HCT116 (cell line): ENCODE results near the gene CAMTA2. TPM values are rescaled to one million over a fixed set of nuclear protein-coding genes. Genes with fewer than 3 reads are reported as not detected.
A peak's percentile ranks its signal among the peaks of the same experiment; 100 is the strongest.

Source experiments
- ATAC-seq: fragments of 200-7000 bp; cut with Tn5 transposase; 2 replicates; pipeline ENCODE4 v1.9.1; 2020; ENCODE audit warnings: mild to moderate bottlenecking, moderate library complexity
- BruUV-seq: library from RNA; stranded (reverse); fragments of 400-500 nt; replicated peaks from 2 replicates; lab custom pipeline; 2021; lab: Mats Ljungman, UMichigan
- CTCF ChIA-PET: fragments of 300-600 bp; sonication (Branson Sonifier 250); formaldehyde crosslinking; loops from one replicate; lab custom pipeline; 2021; ENCODE audit warnings: antibody characterized with exemption; lab: Charles Lee
- POLR2A ChIA-PET: fragments of 300-600, 350-600 bp; sonication (Branson Sonifier 250); formaldehyde crosslinking; loops from one replicate; lab custom pipeline; 2021; ENCODE audit warnings: antibody characterized with exemption; lab: Charles Lee
- RAD21 ChIA-PET, 2 experiments: fragments of 300-600 bp; sonication (Branson Sonifier 250); formaldehyde crosslinking; loops; one replicate each; lab custom pipeline; 2023; ENCODE audit warnings: low total read pairs in 2 of 2; ENCODE audit not compliant: uncharacterized antibody in 2 of 2, unreplicated experiment in 2 of 2, low non-redundant PET in 1 of 2; lab: Charles Lee
- DNase-seq: peaks from one replicate; pipeline ENCODE4 v3.0.0-alpha.2; 2010; ENCODE audit warnings: low read depth, low spot score
- H2AFZ ChIP-seq: fragments of 200-600 bp; shearing (Covaris generic), sonication (generic); 2 replicates; pipeline ENCODE4 v1.6.1; 2017; ENCODE audit warnings: low read depth, mixed run types, mixed read lengths, antibody characterized with exemption, low read length; ENCODE audit not compliant: poor library complexity, severe bottlenecking
- H3K27ac ChIP-seq: 2 replicates; pipeline ENCODE4 v1.5.1; 2012; ENCODE audit warnings: low read depth, low read length
- H3K27me3 ChIP-seq: fragments of 200-600 bp; sonication (generic); 2 replicates; pipeline ENCODE4 v1.6.1; 2016; ENCODE audit warnings: mixed run types, low read length, mixed read lengths; ENCODE audit not compliant: insufficient read depth
- H3K36me3 ChIP-seq, 2 experiments: fragments of 200-500 bp in 1 of 2; fragments of 200-600 bp in 1 of 2; sonication (Bioruptor generic) in 1 of 2; sonication (generic) in 1 of 2; 2 replicates each; pipeline versions ENCODE4 v1.5.1 to v1.6.1; 2014 to 2016; ENCODE audit warnings: low read length in 2 of 2, inconsistent platforms in 1 of 2, mixed read lengths in 1 of 2, mixed run types in 1 of 2; ENCODE audit not compliant: insufficient read depth in 2 of 2, control insufficient read depth in 1 of 2
- H3K4me1 ChIP-seq, 2 experiments: fragments of 200-600 bp in 1 of 2; sonication (generic) in 1 of 2; 2 replicates each; pipeline versions ENCODE4 v1.5.1 to v1.6.1; 2012 to 2017; ENCODE audit warnings: low read length in 2 of 2, inconsistent platforms in 1 of 2, mild to moderate bottlenecking in 1 of 2, mixed read lengths in 1 of 2, mixed run types in 1 of 2, moderate library complexity in 1 of 2; ENCODE audit not compliant: insufficient read depth in 2 of 2, control insufficient read depth in 1 of 2
- H3K4me2 ChIP-seq: fragments of 200-600 bp; sonication (generic); 2 replicates; pipeline ENCODE4 v1.6.1; 2017; ENCODE audit warnings: mixed run types, low read length, mixed read lengths
- H3K4me3 ChIP-seq, 2 experiments: fragments of 200-600 bp in 1 of 2; sonication (generic) in 1 of 2; replicated peaks in 1 of 2; 2 replicates each; pipeline ENCODE4 v1.5.1; 2011 to 2016; ENCODE audit warnings: low read length in 2 of 2, control low read depth in 1 of 2, low read depth in 1 of 2, mild to moderate bottlenecking in 1 of 2, mixed read lengths in 1 of 2, mixed run types in 1 of 2
- H3K79me2 ChIP-seq: fragments of 200-600 bp; sonication (generic); 2 replicates; pipeline ENCODE4 v1.6.1; 2017; ENCODE audit warnings: mild to moderate bottlenecking, mixed run types, low read length, moderate library complexity, mixed read lengths; ENCODE audit not compliant: insufficient read depth
- H3K9ac ChIP-seq: fragments of 200-600 bp; sonication (generic); 2 replicates; pipeline ENCODE4 v1.6.1; 2016; ENCODE audit warnings: low read length, mixed read lengths
- H3K9me2 ChIP-seq: fragments of 200-600 bp; sonication (generic), shearing (Covaris generic); 2 replicates; pipeline ENCODE4 v1.6.1; 2017; ENCODE audit warnings: mixed run types, mild to moderate bottlenecking, moderate library complexity; ENCODE audit not compliant: insufficient read depth
- H3K9me3 ChIP-seq, 2 experiments: fragments of 200-500 bp in 1 of 2; fragments of 200-600 bp in 1 of 2; sonication (Bioruptor generic) in 1 of 2; sonication (generic) in 1 of 2; 2 replicates each; pipeline ENCODE4 v1.6.1; 2014 to 2017; ENCODE audit warnings: low read length in 2 of 2, mixed read lengths in 2 of 2, inconsistent platforms in 1 of 2, low read depth in 1 of 2, mild to moderate bottlenecking in 1 of 2, mixed run types in 1 of 2, moderate library complexity in 1 of 2; ENCODE audit not compliant: control insufficient read depth in 1 of 2, insufficient read depth in 1 of 2
- H4K20me1 ChIP-seq: fragments of 200-600 bp; sonication (generic), shearing (Covaris generic); 2 replicates; pipeline ENCODE4 v1.6.1; 2017; ENCODE audit warnings: mixed run types, mild to moderate bottlenecking, moderate library complexity; ENCODE audit not compliant: insufficient read depth
- CBX3 ChIP-seq: IDR thresholded peaks from 2 replicates; pipeline ENCODE4 v1.6.1; 2012; ENCODE audit warnings: low read depth
- CTCF ChIP-seq, 3 experiments: fragments of 200-600 bp in 1 of 3; sonication (generic) in 1 of 3; IDR thresholded peaks in 2 of 3; conservative IDR thresholded peaks in 1 of 3; 2 replicates each; pipeline ENCODE4 v1.5.1; 2012 to 2017; ENCODE audit warnings: low read depth in 2 of 3, low read length in 2 of 3, antibody characterized with exemption in 1 of 3, borderline replicate concordance in 1 of 3, control low read depth in 1 of 3, mild to moderate bottlenecking in 1 of 3, mixed read lengths in 1 of 3, mixed run types in 1 of 3, moderate library complexity in 1 of 3; ENCODE audit not compliant: insufficient read depth in 1 of 3
- ELF1 ChIP-seq: IDR thresholded peaks from 2 replicates; pipeline ENCODE4 v1.6.1; 2012; ENCODE audit warnings: low read depth, borderline replicate concordance
- EZH2 ChIP-seq: fragments of 200-600 bp; sonication (generic); IDR thresholded peaks from 2 replicates; pipeline ENCODE4 v1.6.1; 2017; ENCODE audit warnings: antibody characterized with exemption, mixed run types
- FOSL1 ChIP-seq: IDR thresholded peaks from 2 replicates; pipeline ENCODE4 v1.6.1; 2012; ENCODE audit warnings: low read depth
- POLR2AphosphoS5 ChIP-seq: IDR thresholded peaks from 2 replicates; pipeline ENCODE4 v1.6.1; 2011; ENCODE audit warnings: mild to moderate bottlenecking, low read depth, low read length, moderate library complexity
- SIN3A ChIP-seq: IDR thresholded peaks from 2 replicates; pipeline ENCODE4 v1.6.1; 2012; ENCODE audit warnings: low read depth
- ZFX ChIP-seq: fragments of 450-650 bp; IDR thresholded peaks from 2 replicates; pipeline ENCODE4 v1.6.1; 2017
- intact Hi-C: fragments of 100-400 bp; cut with micrococcal nuclease; formaldehyde crosslinking; loops from 2 replicates; pipeline ENCODE4 v1.10.0; 2022
- total RNA-seq: library from RNA; stranded (reverse); gene quantifications from one replicate; pipeline ENCODE4 v1.2.1, GENCODE V29; 2021; ENCODE audit not compliant: unreplicated experiment

CAMTA2 gene
- total RNA-seq, 1 experiment from 2014 or later = 37.8 TPM

DNA sequence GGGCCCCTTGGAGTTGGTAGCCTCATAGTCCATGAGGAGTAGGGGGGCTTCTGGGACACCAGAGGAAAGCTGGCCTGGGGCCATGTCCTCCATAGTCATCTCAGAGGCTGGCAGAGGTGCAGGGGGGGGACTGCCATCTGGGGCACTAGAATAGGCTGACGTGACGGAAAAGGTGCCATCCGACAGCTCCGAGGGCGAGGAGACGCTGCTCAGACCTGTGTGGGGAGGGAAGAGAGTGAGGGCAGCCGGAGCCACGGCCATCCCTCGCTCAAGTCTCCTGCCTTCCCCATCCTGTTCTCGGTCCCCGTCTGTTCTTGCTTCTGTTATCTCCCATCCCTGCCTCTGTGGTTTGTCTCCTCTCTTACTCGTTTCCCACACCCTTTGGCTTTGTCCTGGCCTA lies 15.2 kb downstream of the CAMTA2 start:
- TF ChIP-seq POLR2AphosphoS5 (peak; percentile 27), CBX3 (no peak)
- no peaks in the 10 kb centered on the region for H4K20me1 ChIP-seq
- peaks cover 4 to 13% of the 10 kb centered on the region in 2 experiments; a peak in 2 of 4 replicates for H3K36me3 ChIP-seq
- no peak overlapping the region for H2AFZ ChIP-seq
- no peaks in the 10 kb centered on the region for H3K9me2 ChIP-seq
- POLR2A ChIA-PET = no interaction called here
- H3K27ac ChIP-seq = no peak overlapping the region
- no peak overlapping the region for H3K9ac ChIP-seq
- intact Hi-C loops = no loop called here
- peaks cover 14 to 20% of the 10 kb centered on the region in 2 experiments for H3K4me1 ChIP-seq
- ATAC-seq = no peak
- CTCF ChIA-PET = no interaction called here
- no peaks in the 10 kb centered on the region for H3K27me3 ChIP-seq
- H3K4me3 ChIP-seq = no peak overlapping the region
- no peak overlapping the region for H3K4me2 ChIP-seq
- H3K9me3 ChIP-seq = no peaks in the 10 kb centered on the region
- BruUV-seq = no TSS peak
- RAD21 ChIA-PET = no interaction called here
- no peak for DNase-seq
- H3K79me2 ChIP-seq = peaks cover 5% of the 10 kb centered on the region; the same call in 1 of the 2 replicates

- no peak for DNase-seq
- ChIA-PET RAD21 (no interaction called here), POLR2A (no interaction called here), CTCF (no interaction called here)
- ATAC-seq = no peak
- Histone ChIP-seq H3K9me2 (no peaks in the 10 kb centered on the region), H3K4me3 (no peak overlapping the region), H3K4me1 (peaks cover 14 to 22% of the 10 kb centered on the region in 2 experiments), H3K79me2 (peaks cover 5% of the 10 kb centered on the region; the same call in 1 of the 2 replicates), H3K36me3 (peaks cover 4 to 13% of the 10 kb centered on the region in 2 experiments; a peak in 2 of 4 replicates), H3K27ac (no peak overlapping the region), H3K9ac (no peak overlapping the region), H2AFZ (no peak overlapping the region), H3K4me2 (no peak overlapping the region), H3K27me3 (no peaks in the 10 kb centered on the region), H3K9me3 (no peaks in the 10 kb centered on the region), H4K20me1 (no peaks in the 10 kb centered on the region)
- no TSS peak for BruUV-seq
- TF ChIP-seq EZH2 (no peak), CTCF (IDR thresholded peaks at IDR 0.05 in 2 of 3, conservative IDR thresholded peaks at IDR 0.05 in 1 of 3; ENCODE audit: borderline replicate concordance in 1 of 3, insufficient read depth in 1 of 3, low read depth in 2 of 3, low read length in 2 of 3) (no peak), POLR2AphosphoS5 (no peak), SIN3A (no peak), ZFX (no peak), ELF1 (no peak), FOSL1 (no peak)
- intact Hi-C loops = no loop called here
Measured at GRCh38 chr17:4971826-4972225, 15.6 kb downstream of the CAMTA2 start.
